Muscle layer of colon (tissue), 2 donors: ENCODE results near the gene TRIM49D1.
"Not testable (repeated sequence)": the region's sequence is repeated elsewhere in the genome, so short reads cannot be mapped to it uniquely, and the experiment has no call there.

Experiments
- H3K27ac ChIP-seq: one replicate; pipeline ENCODE4 v1.7.0; 2013; ENCODE audit warnings: low read depth, mild to moderate bottlenecking, low read length, moderate library complexity
- H3K27me3 ChIP-seq, 2 donors: one replicate each; pipeline ENCODE4 v1.7.0; 2013; ENCODE audit warnings: low read length in 2 of 2, mild to moderate bottlenecking in 2 of 2; ENCODE audit not compliant: insufficient read depth in 2 of 2, control insufficient read depth in 1 of 2
- H3K36me3 ChIP-seq: one replicate; pipeline ENCODE4 v1.7.0; 2013; ENCODE audit warnings: mild to moderate bottlenecking, low read length; ENCODE audit not compliant: insufficient read depth
- H3K4me1 ChIP-seq: one replicate; pipeline ENCODE4 v1.7.0; 2013; ENCODE audit warnings: mild to moderate bottlenecking, low read length; ENCODE audit not compliant: insufficient read depth
- H3K4me3 ChIP-seq, 2 donors: one replicate each; pipeline ENCODE4 v1.7.0; 2013; ENCODE audit warnings: low read length in 2 of 2, low read depth in 1 of 2, mild to moderate bottlenecking in 1 of 2, moderate library complexity in 1 of 2
- H3K9ac ChIP-seq: one replicate; pipeline ENCODE4 v1.7.0; 2013; ENCODE audit warnings: low read length
- H3K9me3 ChIP-seq: one replicate; pipeline ENCODE4 v1.7.0; 2013; ENCODE audit warnings: mild to moderate bottlenecking, low read length
- donor health status: abdominal sarcoma.
- donor health status: Adenocarcinoma of cecum.

The TRIM49D1 gene

GRCh38 chr11:89922195-89922660 is at the start of gene TRIM49D1:
TRIM49D1 (minus strand) TSS chr11:89922245; CDS start chr11:89917710, 4,535 bp downstream.
- Histone ChIP-seq H3K9me3 (no peaks in the 10 kb centered on the region), H3K4me1 (no peaks in the 10 kb centered on the region), H3K9ac (no peak within 1 kb of the TSS), H3K4me3 (no peak within 1 kb of the TSS), H3K27me3 (no peaks in the 10 kb centered on the region), H3K27ac (no peak within 1 kb of the TSS), H3K36me3 (no peaks in the 10 kb centered on the region)

GRCh38 chr11:89965737-89966136 is 43.7 kb upstream of the TRIM49D1 start, which contains the start of gene TRIM64:
TRIM64 (plus strand) TSS chr11:89966037; CDS start chr11:89968504, 2,467 bp downstream.
- H3K9me3 ChIP-seq, H3K27ac ChIP-seq: not testable (repeated sequence)

GRCh38 chr11:89960833-89961232 is 38.8 kb upstream of the TRIM49D1 start:
- H3K4me1 ChIP-seq, H3K27ac ChIP-seq, H3K9me3 ChIP-seq, H3K27me3 ChIP-seq, H3K36me3 ChIP-seq, H3K4me3 ChIP-seq, H3K9ac ChIP-seq: not testable (repeated sequence)

More at GRCh38 chr11:89965737-89966136, 43.7 kb upstream of the TRIM49D1 start, which contains the start of gene TRIM64:
- H3K9ac ChIP-seq, H3K4me3 ChIP-seq, H3K36me3 ChIP-seq, H3K4me1 ChIP-seq, H3K27me3 ChIP-seq: not testable (repeated sequence)

- H3K9me3 ChIP-seq, H3K9ac ChIP-seq, H3K4me1 ChIP-seq, H3K27me3 ChIP-seq, H3K36me3 ChIP-seq, H3K27ac ChIP-seq, H3K4me3 ChIP-seq: not testable (repeated sequence)
These were observed 1.7 kb upstream of the TRIM49D1 start, which contains the start of gene TRIM49D2 for GRCh38 chr11:89923764-89924163. TRIM49D2 (plus strand) TSS chr11:89924064; CDS start chr11:89926762, 2,698 bp downstream.

GRCh38 chr11:89900809-89901208 is 21.2 kb downstream of the TRIM49D1 start:
- not testable (repeated sequence) for H3K36me3 ChIP-seq, H3K27me3 ChIP-seq, H3K4me3 ChIP-seq, H3K27ac ChIP-seq, H3K9ac ChIP-seq, H3K4me1 ChIP-seq, H3K9me3 ChIP-seq

- H3K4me3 ChIP-seq, H3K27ac ChIP-seq, H3K9ac ChIP-seq, H3K36me3 ChIP-seq, H3K9me3 ChIP-seq, H3K27me3 ChIP-seq, H3K4me1 ChIP-seq: not testable (repeated sequence)
These were observed 28.8 kb downstream of the TRIM49D1 start for GRCh38 chr11:89893245-89893644.

DNA sequence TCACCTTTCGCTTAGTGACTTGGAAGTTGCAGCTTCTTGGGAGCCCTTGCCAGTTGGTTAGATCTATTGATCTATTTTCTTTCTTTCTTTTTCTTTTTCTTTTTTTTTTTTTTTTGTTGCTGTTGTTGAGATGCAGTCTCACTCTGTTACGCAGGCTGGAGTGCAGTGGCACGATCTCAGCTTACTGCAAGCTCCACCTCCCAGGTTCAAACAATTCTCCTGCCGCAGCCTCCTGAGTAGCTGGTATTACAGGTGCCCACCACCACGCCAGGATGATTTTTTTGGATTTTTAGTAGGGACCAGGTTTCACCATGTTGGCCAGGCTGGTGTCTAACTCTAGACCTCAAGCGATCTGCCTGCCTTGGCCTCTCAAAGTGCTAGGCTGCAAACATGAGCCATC is 44.5 kb downstream of the TRIM49D1 start:
- not testable (repeated sequence) for H3K9ac ChIP-seq, H3K27ac ChIP-seq, H3K4me1 ChIP-seq, H3K27me3 ChIP-seq, H3K4me3 ChIP-seq, H3K36me3 ChIP-seq, H3K9me3 ChIP-seq

GRCh38 chr11:89872588-89872987 is 49.5 kb downstream of the TRIM49D1 start:
- not testable (repeated sequence) for H3K27me3 ChIP-seq, H3K9ac ChIP-seq

DNA sequence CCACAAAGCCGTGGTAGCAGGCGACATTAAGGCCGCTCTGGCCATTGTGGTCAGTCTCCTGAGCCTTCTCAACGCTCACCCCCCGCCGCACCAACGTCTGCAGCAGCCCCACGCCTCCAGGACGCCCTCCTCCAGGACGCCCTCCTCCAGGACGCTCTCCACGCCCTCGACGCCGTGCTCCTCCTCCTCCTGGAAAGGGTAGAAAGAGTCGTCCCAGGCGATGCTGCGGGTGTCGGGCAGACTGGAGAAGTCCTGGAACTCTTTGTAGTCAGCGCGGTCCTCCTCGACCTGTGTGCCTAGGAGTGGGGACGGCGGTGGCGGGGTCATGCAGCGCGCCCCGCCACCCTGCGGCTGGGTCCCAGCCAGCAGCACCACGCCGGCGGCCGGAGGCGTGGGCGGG is 56.8 kb downstream of the TRIM49D1 start:
- H3K27me3 ChIP-seq, H3K4me1 ChIP-seq, H3K9ac ChIP-seq, H3K36me3 ChIP-seq, H3K9me3 ChIP-seq, H3K27ac ChIP-seq, H3K4me3 ChIP-seq: not testable (repeated sequence)

More at GRCh38 chr11:89872588-89872987, 49.5 kb downstream of the TRIM49D1 start:
- H3K27ac ChIP-seq, H3K4me1 ChIP-seq, H3K9me3 ChIP-seq, H3K36me3 ChIP-seq, H3K4me3 ChIP-seq: not testable (repeated sequence)

DNA sequence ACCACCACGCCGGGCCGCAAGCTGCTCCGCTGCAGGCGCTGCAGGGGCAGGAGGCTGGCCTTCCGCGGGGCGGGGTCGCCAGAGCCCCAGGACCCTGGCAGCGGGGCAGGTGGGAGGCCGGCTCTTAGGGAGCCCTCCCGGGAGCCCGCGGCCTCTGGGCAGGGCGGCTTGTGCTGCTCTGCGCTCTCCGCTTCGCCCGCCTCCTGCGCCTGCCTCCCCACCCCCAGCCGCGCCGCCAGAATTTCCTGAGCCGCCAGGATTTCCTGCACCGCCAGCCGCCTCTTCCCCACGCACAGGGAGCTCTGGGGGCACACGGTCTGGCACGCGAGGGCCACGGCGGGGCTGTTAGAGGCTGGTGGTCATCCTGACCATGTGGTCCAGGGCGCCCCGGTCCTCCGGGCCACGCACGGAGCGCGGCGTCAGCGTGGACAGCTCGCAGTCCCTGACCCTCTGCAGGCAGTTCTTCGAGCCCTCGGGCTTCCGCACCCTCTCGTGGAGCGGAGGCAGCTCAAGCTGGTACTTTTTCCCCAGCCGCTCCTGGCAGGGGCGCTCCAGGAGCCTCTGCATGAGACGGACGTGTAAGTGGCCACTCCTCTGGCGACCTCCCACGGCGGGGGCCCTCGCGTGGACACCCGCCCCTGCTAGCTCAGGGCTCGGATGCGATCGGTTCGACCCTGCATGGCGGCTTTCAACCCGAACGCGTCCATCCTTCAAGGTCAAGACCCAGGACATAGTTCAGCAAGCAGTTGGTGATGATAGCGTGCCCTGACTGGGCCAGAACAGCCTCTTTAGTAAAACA is 57.9 kb downstream of the TRIM49D1 start:
- H3K4me3 ChIP-seq, H3K9me3 ChIP-seq, H3K4me1 ChIP-seq, H3K27ac ChIP-seq, H3K9ac ChIP-seq, H3K36me3 ChIP-seq, H3K27me3 ChIP-seq: not testable (repeated sequence)
